ENCODE data around the gene CDC42BPG. TPM values are rescaled to one million over a fixed set of nuclear protein-coding genes. Genes with fewer than 3 reads are reported as not detected.
A peak's percentile ranks its signal among the peaks of the same experiment; 100 is the strongest.

Gene CDC42BPG
- total RNA-seq, 2 experiments from 2014 or later = 0.31 to 0.61 TPM

DNA sequence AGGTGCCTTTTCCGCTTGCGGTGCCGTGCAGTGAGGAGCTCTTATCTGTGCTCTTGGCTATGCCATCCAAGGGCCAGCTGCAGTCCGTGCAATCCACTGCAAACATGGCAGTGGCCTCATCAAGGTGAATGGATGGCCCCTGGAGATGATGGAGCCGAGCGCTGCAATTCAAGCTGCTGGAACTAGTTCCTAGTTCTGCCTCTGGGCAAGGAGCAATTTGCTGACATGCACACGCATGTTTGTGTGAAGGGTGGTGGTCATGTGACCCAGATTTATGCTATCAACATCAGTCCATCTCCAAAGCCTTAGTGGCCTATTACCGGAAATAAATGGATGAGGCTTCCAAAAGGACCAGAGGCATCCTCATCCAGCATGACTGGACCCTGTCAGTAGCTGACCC, 37.0 kb upstream of the CDC42BPG start:
- DNase-seq (no peak), ATAC-seq (no peak)
- Mint-ChIP-seq H3K27me3 (no peaks in the 10 kb centered on the region), H3K4me3 (no peak overlapping the region), H3K4me1 (ENCODE audit: low read depth) (peaks cover 64% of the 10 kb centered on the region), H3K9me3 (no peaks in the 10 kb centered on the region), H3K36me3 (ENCODE audit: low read depth) (peaks cover 10% of the 10 kb centered on the region), H3K27ac (peak overlapping the region; percentile 52)
- TF ChIP-seq, protein P1, sequence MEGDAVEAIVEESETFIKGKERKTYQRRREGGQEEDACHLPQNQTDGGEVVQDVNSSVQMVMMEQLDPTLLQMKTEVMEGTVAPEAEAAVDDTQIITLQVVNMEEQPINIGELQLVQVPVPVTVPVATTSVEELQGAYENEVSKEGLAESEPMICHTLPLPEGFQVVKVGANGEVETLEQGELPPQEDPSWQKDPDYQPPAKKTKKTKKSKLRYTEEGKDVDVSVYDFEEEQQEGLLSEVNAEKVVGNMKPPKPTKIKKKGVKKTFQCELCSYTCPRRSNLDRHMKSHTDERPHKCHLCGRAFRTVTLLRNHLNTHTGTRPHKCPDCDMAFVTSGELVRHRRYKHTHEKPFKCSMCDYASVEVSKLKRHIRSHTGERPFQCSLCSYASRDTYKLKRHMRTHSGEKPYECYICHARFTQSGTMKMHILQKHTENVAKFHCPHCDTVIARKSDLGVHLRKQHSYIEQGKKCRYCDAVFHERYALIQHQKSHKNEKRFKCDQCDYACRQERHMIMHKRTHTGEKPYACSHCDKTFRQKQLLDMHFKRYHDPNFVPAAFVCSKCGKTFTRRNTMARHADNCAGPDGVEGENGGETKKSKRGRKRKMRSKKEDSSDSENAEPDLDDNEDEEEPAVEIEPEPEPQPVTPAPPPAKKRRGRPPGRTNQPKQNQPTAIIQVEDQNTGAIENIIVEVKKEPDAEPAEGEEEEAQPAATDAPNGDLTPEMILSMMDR (IDR thresholded peaks at IDR 0.05) = no peak
- CTCF ChIA-PET = interaction anchor here (1.0 to 29.9 kb wide), 2 partner anchors 9 to 25 kb away, joined by 4 to 1168 read pairs; partner anchors contain the start of gene CDC42BPG
- POLR2A ChIA-PET = interaction anchor here (0.6 to 14.9 kb wide), 2 partner anchors 24 to 38 kb away, joined by 3 to 768 read pairs; no protein-coding TSS in a partner anchor
- intact Hi-C loops (cut with micrococcal nuclease) = no loop called here

DNA sequence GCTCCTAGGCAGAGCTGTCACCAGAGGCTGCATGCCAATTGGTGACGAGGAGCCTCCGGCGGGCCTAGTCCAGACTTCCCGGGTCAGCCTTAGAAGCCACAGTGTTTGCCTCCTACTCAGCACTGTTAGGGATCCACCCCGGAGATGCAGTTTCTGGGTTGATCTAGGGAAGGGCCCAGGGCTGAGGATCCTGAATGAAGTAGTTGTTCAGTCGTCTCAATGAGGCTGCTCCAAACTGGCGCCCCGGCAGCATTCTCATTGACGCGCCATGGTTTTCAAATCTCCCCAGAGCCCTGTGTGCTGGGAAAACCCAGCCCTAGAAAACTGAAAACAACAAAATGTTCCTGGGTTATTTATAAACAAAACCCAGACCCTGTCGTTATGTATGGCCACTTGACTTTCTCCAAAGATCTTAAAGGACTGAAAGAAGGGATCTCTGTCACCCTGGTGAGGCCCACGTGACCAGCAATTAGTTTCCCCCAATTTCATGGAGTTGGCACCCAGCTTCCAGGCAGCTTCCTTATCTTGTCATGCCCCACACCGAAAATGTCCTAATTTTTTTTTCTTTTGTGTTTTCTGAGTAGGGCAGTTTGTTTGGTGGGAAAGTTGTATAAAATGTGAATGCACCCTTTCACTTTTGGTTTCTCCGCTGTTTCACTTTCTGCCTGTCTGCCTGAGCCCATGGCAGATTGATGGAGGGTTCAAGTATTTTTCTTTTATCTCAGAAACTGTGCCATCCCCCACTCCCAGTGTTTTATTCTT, 36.0 kb upstream of the CDC42BPG start:
- ChIA-PET CTCF (interaction anchor here (1.7 to 29.9 kb wide), 2 partner anchors 24 to 70 kb away, joined by 3 to 1168 read pairs; partner anchors contain the start of genes CDC42BPG and MEN1), POLR2A (interaction anchor here (0.6 to 14.9 kb wide), 2 partner anchors 23 to 82 kb away, joined by 3 to 768 read pairs; no protein-coding TSS in a partner anchor)
- TF ChIP-seq, protein P1 (IDR thresholded peaks at IDR 0.05) = no peak
- peak overlapping the region; percentile 99 for H3K4me3 Mint-ChIP-seq
- peaks cover 65% of the 10 kb centered on the region for H3K4me1 Mint-ChIP-seq (ENCODE audit: low read depth)
- intact Hi-C loops (cut with micrococcal nuclease) = no loop called here
- H3K9me3 Mint-ChIP-seq = no peaks in the 10 kb centered on the region
- peak overlapping the region; percentile 96 for H3K27ac Mint-ChIP-seq
- ATAC-seq (no peak), DNase-seq (no peak)
- peaks cover 20% of the 10 kb centered on the region for H3K36me3 Mint-ChIP-seq (ENCODE audit: low read depth)
- H3K27me3 Mint-ChIP-seq = no peaks in the 10 kb centered on the region

- H3K9me3 Mint-ChIP-seq = no peaks in the 10 kb centered on the region
- peak overlapping the region; percentile 96 for H3K27ac Mint-ChIP-seq
- POLR2A ChIA-PET = interaction anchor here (1.0 to 14.9 kb wide), 4 partner anchors 13 to 619 kb away, joined by 3 to 768 read pairs (median 7); partner anchors contain the start of gene MALAT1
- ATAC-seq (no peak), DNase-seq (no peak)
- TF ChIP-seq, protein P1 (IDR thresholded peaks at IDR 0.05) = no peak
- CTCF ChIA-PET = interaction anchor here (0.6 to 29.9 kb wide), 3 partner anchors 9 to 69 kb away, joined by 3 to 1168 read pairs (median 3); partner anchors contain the start of genes CDC42BPG and MEN1
- no peaks in the 10 kb centered on the region for H3K27me3 Mint-ChIP-seq
- intact Hi-C loops (cut with micrococcal nuclease) = no loop called here
- peaks cover 68% of the 10 kb centered on the region for H3K4me1 Mint-ChIP-seq (ENCODE audit: low read depth)
- H3K4me3 Mint-ChIP-seq = peak overlapping the region; percentile 99
- H3K36me3 Mint-ChIP-seq (ENCODE audit: low read depth) = peaks cover 30% of the 10 kb centered on the region
Observed at GRCh38 chr11:64879244-64879900, 34.9 kb upstream of the CDC42BPG start.

DNA sequence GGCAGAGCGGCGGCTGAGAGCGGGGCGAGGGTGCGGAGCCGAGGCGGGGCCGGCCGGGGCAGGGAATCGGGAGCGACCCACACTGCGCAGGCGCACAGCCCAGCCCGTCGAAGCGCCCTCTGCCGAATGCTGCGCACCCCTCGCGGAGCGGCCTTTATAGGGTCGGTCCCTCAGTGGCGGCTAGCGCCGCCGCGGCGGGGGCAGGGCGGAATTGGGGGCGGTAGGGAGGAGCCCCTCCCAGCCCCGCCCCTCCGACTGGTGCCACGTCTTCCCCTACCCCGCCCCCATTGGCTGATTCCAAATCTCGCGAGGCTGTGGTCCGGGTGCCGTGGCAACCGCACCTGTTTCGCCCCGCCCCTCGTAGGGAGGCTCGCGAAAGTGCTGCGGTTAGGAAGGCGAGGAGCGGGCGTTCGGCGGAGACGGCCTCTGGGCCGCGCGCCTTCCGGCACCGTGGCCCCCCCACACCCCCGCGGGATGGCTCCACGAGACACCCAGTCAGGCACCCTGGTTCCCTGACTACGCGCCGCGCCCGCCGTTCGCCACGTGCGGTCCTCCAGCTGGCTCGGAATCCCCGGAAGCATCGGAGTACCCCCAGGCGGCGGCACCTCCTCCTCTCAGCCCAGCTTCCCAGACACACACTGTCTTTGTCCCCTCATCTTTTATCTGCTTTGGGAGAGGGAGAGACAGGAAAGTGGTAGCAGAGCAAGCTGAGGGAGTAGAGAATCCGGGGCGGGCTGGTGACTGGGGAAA, 34.2 kb upstream of the CDC42BPG start, which contains the start of gene EHD1:
EHD1 (minus strand) TSS at position 128 of the 750 bp plus-strand sequence. CDS start 157 bp downstream, outside the sequence.
- Mint-ChIP-seq H3K4me3 (peak within 1 kb of the TSS; percentile 99), H3K27me3 (no peaks in the 10 kb centered on the region), H3K36me3 (ENCODE audit: low read depth) (peaks cover 32% of the 10 kb centered on the region), H3K9me3 (no peaks in the 10 kb centered on the region), H3K27ac (peak within 1 kb of the TSS; percentile 96), H3K4me1 (ENCODE audit: low read depth) (peaks cover 65% of the 10 kb centered on the region)
- ChIA-PET POLR2A (interaction anchor here (0.8 to 14.9 kb wide), 10 partner anchors 8 to 620 kb away, joined by 3 to 768 read pairs (median 4); partner anchors contain the start of gene MALAT1), CTCF (interaction anchor here (1.0 to 29.9 kb wide), 4 partner anchors 9 to 135 kb away, joined by 3 to 1168 read pairs (median 10); partner anchors contain the start of genes CDC42BPG, MEN1 and RASGRP2)
- ATAC-seq = peak; percentile 86
- DNase-seq = peak; percentile 100
- intact Hi-C loops (cut with micrococcal nuclease) = no loop called here
- TF ChIP-seq, protein P1 (IDR thresholded peaks at IDR 0.05) = peak; percentile 32
